Neural cell (in vitro differentiated cells): ENCODE results near the gene LAG3. TPM values are rescaled to one million over a fixed set of nuclear protein-coding genes. Genes with fewer than 3 reads are reported as not detected.

ENCODE experiments used
- H2AFZ ChIP-seq: fragments of 200-600, 300-800 bp; sonication (generic), shearing (Covaris generic); 2 replicates; pipeline ENCODE4 v1.6.0; 2014; ENCODE audit warnings: low read depth, mild to moderate bottlenecking, antibody characterized with exemption, low read length, moderate library complexity
- H3F3A ChIP-seq: fragments of 200-600 bp; shearing (Covaris generic); 2 replicates; pipeline ENCODE4 v1.6.1; 2016; ENCODE audit warnings: mild to moderate bottlenecking, moderate library complexity, mixed read lengths, antibody characterized with exemption, low read length; ENCODE audit not compliant: insufficient read depth, poor library complexity, severe bottlenecking
- H3K27ac ChIP-seq: fragments of 200-600, 300-800 bp; sonication (generic), shearing (Covaris generic); 2 replicates; pipeline ENCODE4 v1.5.1; 2014; ENCODE audit warnings: mild to moderate bottlenecking, low read length, moderate library complexity
- H3K27me3 ChIP-seq: fragments of 300-800, 200-600 bp; sonication (generic), shearing (Covaris generic); 2 replicates; pipeline ENCODE4 v1.6.0; 2014; ENCODE audit warnings: mild to moderate bottlenecking, low read depth, low read length, moderate library complexity; ENCODE audit not compliant: insufficient read depth
- H3K36me3 ChIP-seq: fragments of 300-800, 200-600 bp; sonication (generic), shearing (Covaris generic); 2 replicates; pipeline ENCODE4 v1.5.1; 2014; ENCODE audit warnings: mild to moderate bottlenecking, antibody characterized with exemption, low read length, moderate library complexity; ENCODE audit not compliant: insufficient read depth
- H3K4me2 ChIP-seq: fragments of 300-800, 200-600 bp; sonication (generic), shearing (Covaris generic); 2 replicates; pipeline ENCODE4 v1.6.0; 2014; ENCODE audit warnings: mild to moderate bottlenecking, low read length
- H3K4me3 ChIP-seq: fragments of 300-800, 200-600 bp; sonication (generic), shearing (Covaris generic); 2 replicates; pipeline ENCODE4 v1.5.1; 2014; ENCODE audit warnings: mild to moderate bottlenecking, low read length, moderate library complexity
- H3K79me2 ChIP-seq: fragments of 200-600 bp; shearing (Covaris generic); replicated peaks from 2 replicates; pipeline ENCODE4 v1.6.0; 2014; ENCODE audit warnings: mild to moderate bottlenecking, low read length, moderate library complexity; ENCODE audit not compliant: insufficient read depth
- H3K9ac ChIP-seq: fragments of 300-800, 200-600 bp; sonication (generic), shearing (Covaris generic); 2 replicates; pipeline ENCODE4 v1.6.1; 2016; ENCODE audit warnings: mild to moderate bottlenecking, low read length, mixed read lengths
- H3K9me2 ChIP-seq: fragments of 200-600 bp; shearing (Covaris generic); 2 replicates; pipeline ENCODE4 v1.6.1; 2016; ENCODE audit warnings: mild to moderate bottlenecking, low read length, mixed read lengths; ENCODE audit not compliant: insufficient read depth
- H3K9me3 ChIP-seq: fragments of 200-600, 300-800 bp; sonication (generic), shearing (Covaris generic); 2 replicates; pipeline ENCODE4 v1.6.1; 2016; ENCODE audit warnings: mild to moderate bottlenecking, mixed run types, low read length, moderate library complexity, mixed read lengths
- H4K20me1 ChIP-seq: fragments of 200-600 bp; shearing (Covaris generic); 2 replicates; pipeline ENCODE4 v1.6.1; 2016; ENCODE audit warnings: mild to moderate bottlenecking, mixed run types; ENCODE audit not compliant: insufficient read depth
- EP300 ChIP-seq: fragments of 450-650 bp; conservative IDR thresholded peaks from 2 replicates; pipeline ENCODE4 v1.6.1; 2014; ENCODE audit warnings: antibody characterized with exemption, mild to moderate bottlenecking, moderate library complexity; ENCODE audit not compliant: poor library complexity, severe bottlenecking
- EZH2 ChIP-seq: fragments of 200-600, 300-800 bp; shearing (Covaris generic), sonication (generic); IDR thresholded peaks from 2 replicates; pipeline ENCODE4 v1.6.1; 2014; ENCODE audit warnings: antibody characterized with exemption, low read length, borderline replicate concordance, mild to moderate bottlenecking; ENCODE audit not compliant: insufficient read depth, poor library complexity, severe bottlenecking
- MXI1 ChIP-seq: fragments of 450-650 bp; conservative IDR thresholded peaks from 2 replicates; pipeline ENCODE4 v1.6.1; 2014; ENCODE audit warnings: antibody characterized with exemption, mild to moderate bottlenecking; ENCODE audit not compliant: poor library complexity, severe bottlenecking
- POLR2AphosphoS5 ChIP-seq: IDR thresholded peaks from 2 replicates; pipeline ENCODE4 v1.6.1; 2012
- RAD21 ChIP-seq: fragments of 450-650 bp; conservative IDR thresholded peaks from 2 replicates; pipeline ENCODE4 v1.6.1; 2014; ENCODE audit warnings: antibody characterized with exemption, mild to moderate bottlenecking, moderate library complexity
- SMC3 ChIP-seq: fragments of 450-650 bp; conservative IDR thresholded peaks from 2 replicates; pipeline ENCODE4 v1.6.1; 2014; ENCODE audit warnings: antibody characterized with exemption, mild to moderate bottlenecking, moderate library complexity; ENCODE audit not compliant: poor library complexity
- TAF1 ChIP-seq: IDR thresholded peaks from 2 replicates; pipeline ENCODE4 v1.6.1; 2012; ENCODE audit warnings: low read depth
- polyA plus RNA-seq: library from polyadenylated mRNA; depleted of rRNA; stranded (reverse); fragments of >200 nt; gene quantifications from 2 replicates; pipeline ENCODE4 v1.2.3, GENCODE V29; 2014
- TF ChIP-seq, protein P1 (sequence below): IDR thresholded peaks from 2 replicates; pipeline ENCODE4 v1.6.1; 2012; ENCODE audit warnings: borderline replicate concordance
- TF ChIP-seq, protein P2 (sequence below): fragments of 450-650 bp; IDR thresholded peaks from 2 replicates; pipeline ENCODE4 v1.5.1; 2014; ENCODE audit warnings: antibody characterized with exemption, mild to moderate bottlenecking, moderate library complexity; ENCODE audit not compliant: poor library complexity, severe bottlenecking

The LAG3 gene
- polyA plus RNA-seq, 1 donor from 2014 or later = 1.4 TPM

DNA sequence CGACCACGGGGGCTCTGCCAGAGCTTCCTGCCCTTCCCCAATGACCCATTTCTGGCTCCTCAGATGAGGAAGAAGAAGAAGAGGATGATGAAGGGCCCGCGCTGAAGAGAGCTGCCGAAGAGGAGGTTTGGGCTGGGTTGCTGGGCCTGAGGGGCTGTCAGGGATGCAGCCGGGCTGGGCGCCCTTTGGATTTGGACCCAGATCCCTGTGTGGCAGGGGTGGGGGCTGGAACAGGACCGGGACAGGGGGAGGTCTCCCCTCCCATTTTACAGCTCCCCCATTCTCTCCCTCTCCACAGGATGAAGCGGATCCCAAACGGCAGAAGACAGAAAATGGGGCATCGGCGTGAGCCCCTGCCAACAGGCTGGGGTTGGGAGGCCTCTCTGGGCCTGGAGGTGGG is 2.2 kb upstream of the LAG3 start:
- H3K79me2 ChIP-seq = peaks cover 58% of the 10 kb centered on the region
- H3K9me3 ChIP-seq = no peaks in the 10 kb centered on the region
- H3K9ac ChIP-seq = peak overlapping the region; percentile 99
- H3F3A ChIP-seq = peaks cover 6% of the 10 kb centered on the region
- peak overlapping the region; percentile 87 for H3K4me3 ChIP-seq
- H3K9me2 ChIP-seq = no peaks in the 10 kb centered on the region
- H4K20me1 ChIP-seq = peaks cover 33% of the 10 kb centered on the region
- H3K27me3 ChIP-seq = no peaks in the 10 kb centered on the region
- H3K4me2 ChIP-seq = peak overlapping the region; percentile 74
- peaks cover 4% of the 10 kb centered on the region for H3K36me3 ChIP-seq
- no peak overlapping the region for H3K27ac ChIP-seq
- TF ChIP-seq, protein P1, sequence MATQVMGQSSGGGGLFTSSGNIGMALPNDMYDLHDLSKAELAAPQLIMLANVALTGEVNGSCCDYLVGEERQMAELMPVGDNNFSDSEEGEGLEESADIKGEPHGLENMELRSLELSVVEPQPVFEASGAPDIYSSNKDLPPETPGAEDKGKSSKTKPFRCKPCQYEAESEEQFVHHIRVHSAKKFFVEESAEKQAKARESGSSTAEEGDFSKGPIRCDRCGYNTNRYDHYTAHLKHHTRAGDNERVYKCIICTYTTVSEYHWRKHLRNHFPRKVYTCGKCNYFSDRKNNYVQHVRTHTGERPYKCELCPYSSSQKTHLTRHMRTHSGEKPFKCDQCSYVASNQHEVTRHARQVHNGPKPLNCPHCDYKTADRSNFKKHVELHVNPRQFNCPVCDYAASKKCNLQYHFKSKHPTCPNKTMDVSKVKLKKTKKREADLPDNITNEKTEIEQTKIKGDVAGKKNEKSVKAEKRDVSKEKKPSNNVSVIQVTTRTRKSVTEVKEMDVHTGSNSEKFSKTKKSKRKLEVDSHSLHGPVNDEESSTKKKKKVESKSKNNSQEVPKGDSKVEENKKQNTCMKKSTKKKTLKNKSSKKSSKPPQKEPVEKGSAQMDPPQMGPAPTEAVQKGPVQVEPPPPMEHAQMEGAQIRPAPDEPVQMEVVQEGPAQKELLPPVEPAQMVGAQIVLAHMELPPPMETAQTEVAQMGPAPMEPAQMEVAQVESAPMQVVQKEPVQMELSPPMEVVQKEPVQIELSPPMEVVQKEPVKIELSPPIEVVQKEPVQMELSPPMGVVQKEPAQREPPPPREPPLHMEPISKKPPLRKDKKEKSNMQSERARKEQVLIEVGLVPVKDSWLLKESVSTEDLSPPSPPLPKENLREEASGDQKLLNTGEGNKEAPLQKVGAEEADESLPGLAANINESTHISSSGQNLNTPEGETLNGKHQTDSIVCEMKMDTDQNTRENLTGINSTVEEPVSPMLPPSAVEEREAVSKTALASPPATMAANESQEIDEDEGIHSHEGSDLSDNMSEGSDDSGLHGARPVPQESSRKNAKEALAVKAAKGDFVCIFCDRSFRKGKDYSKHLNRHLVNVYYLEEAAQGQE = no peak
- TF ChIP-seq EZH2 (no peak), POLR2AphosphoS5 (no peak), RAD21 (no peak), SMC3 (no peak), TAF1 (no peak), MXI1 (no peak), EP300 (no peak)
- TF ChIP-seq, protein P2, sequence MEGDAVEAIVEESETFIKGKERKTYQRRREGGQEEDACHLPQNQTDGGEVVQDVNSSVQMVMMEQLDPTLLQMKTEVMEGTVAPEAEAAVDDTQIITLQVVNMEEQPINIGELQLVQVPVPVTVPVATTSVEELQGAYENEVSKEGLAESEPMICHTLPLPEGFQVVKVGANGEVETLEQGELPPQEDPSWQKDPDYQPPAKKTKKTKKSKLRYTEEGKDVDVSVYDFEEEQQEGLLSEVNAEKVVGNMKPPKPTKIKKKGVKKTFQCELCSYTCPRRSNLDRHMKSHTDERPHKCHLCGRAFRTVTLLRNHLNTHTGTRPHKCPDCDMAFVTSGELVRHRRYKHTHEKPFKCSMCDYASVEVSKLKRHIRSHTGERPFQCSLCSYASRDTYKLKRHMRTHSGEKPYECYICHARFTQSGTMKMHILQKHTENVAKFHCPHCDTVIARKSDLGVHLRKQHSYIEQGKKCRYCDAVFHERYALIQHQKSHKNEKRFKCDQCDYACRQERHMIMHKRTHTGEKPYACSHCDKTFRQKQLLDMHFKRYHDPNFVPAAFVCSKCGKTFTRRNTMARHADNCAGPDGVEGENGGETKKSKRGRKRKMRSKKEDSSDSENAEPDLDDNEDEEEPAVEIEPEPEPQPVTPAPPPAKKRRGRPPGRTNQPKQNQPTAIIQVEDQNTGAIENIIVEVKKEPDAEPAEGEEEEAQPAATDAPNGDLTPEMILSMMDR = no peak
- H2AFZ ChIP-seq = no peak overlapping the region

DNA sequence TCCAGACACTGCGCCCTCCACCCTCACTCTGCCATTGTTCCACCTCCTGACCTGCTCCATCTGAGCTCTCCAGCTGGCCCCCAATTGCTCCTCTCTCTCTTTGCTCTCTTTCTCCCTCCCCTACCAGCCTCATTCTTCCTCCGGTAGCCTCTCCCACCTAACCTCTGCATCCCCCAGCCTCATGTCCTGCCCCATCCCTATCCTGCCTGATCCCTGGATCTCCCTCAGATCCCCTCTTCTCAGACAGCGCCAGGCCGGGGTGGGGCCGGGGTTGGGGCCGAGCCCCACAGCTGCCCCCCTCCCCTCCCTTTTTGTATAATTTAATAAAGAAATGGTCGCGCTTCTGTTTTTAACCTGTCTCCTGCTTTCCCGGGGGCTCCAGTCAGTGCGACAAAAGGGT is 1.7 kb upstream of the LAG3 start:
- no peak for TF ChIP-seq MXI1
- TF ChIP-seq, protein P1 = no peak
- TF ChIP-seq RAD21 = no peak
- TF ChIP-seq TAF1 = no peak
- TF ChIP-seq POLR2AphosphoS5 = no peak
- no peak for TF ChIP-seq EP300
- no peak for TF ChIP-seq EZH2
- TF ChIP-seq, protein P2 = no peak
- TF ChIP-seq SMC3 = no peak
- H3K27me3 ChIP-seq = no peaks in the 10 kb centered on the region
- peak overlapping the region; percentile 87 for H3K4me3 ChIP-seq
- H3K36me3 ChIP-seq = peaks cover 4% of the 10 kb centered on the region
- peak overlapping the region; percentile 20 for H3K9ac ChIP-seq
- no peak overlapping the region for H2AFZ ChIP-seq
- peaks cover 52% of the 10 kb centered on the region for H3K79me2 ChIP-seq
- H4K20me1 ChIP-seq = peaks cover 33% of the 10 kb centered on the region
- H3K4me2 ChIP-seq = no peak overlapping the region
- H3K9me2 ChIP-seq = no peaks in the 10 kb centered on the region
- H3K9me3 ChIP-seq = no peaks in the 10 kb centered on the region
- peaks cover 6% of the 10 kb centered on the region for H3F3A ChIP-seq
- no peak overlapping the region for H3K27ac ChIP-seq
